Measurements from ENCODE around the gene RBMS3. TPM values are rescaled to one million over a fixed set of nuclear protein-coding genes. Genes with fewer than 3 reads are reported as not detected.

Gene RBMS3
- total RNA-seq, 1 experiment from 2014 or later = 8.7 TPM

DNA sequence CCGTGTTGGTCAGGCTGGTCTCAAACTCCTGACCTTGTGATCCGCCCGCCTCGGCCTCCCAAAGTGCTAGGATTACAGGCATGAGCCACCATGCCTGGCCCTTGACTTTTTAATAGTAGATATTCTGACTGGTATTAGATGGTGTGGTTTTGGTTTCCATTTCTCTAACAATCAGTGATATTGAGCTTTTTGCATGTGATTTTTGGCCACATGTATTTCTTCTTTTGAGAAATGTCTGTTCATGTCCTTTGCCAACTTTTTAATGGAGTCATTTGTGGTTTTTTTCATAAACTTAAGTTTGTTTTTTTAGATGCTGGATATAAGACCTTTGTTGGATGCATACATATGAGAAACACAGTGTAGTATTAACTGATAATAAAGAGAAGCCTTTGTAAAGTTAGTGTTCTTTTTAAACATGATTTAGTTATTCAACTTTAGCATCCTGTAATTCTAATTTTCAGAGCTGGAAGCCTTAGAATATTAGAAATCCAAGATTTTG lies 280.8 kb downstream of the RBMS3 start:
- TF ChIP-seq IRF2 (CRISPR knock-in tag; IDR thresholded peaks at IDR 0.05; ENCODE audit: borderline replicate concordance, low read depth) (no peak), ZNF423 (CRISPR knock-in tag; IDR thresholded peaks at IDR 0.05) (no peak)
- TF ChIP-seq, protein P1, sequence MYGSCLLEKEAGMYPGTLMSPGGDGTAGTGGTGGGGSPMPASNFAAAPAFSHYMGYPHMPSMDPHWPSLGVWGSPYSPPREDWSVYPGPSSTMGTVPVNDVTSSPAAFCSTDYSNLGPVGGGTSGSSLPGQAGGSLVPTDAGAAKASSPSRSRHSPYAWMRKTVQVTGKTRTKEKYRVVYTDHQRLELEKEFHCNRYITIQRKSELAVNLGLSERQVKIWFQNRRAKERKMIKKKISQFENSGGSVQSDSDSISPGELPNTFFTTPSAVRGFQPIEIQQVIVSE (CRISPR knock-in tag; IDR thresholded peaks at IDR 0.05; ENCODE audit: borderline replicate concordance) = no peak
- TF ChIP-seq, protein P2, sequence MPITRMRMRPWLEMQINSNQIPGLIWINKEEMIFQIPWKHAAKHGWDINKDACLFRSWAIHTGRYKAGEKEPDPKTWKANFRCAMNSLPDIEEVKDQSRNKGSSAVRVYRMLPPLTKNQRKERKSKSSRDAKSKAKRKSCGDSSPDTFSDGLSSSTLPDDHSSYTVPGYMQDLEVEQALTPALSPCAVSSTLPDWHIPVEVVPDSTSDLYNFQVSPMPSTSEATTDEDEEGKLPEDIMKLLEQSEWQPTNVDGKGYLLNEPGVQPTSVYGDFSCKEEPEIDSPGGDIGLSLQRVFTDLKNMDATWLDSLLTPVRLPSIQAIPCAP (CRISPR knock-in tag; IDR thresholded peaks at IDR 0.05) = no peak
- Mint-ChIP-seq H3K27me3 (ENCODE audit: low read depth) (no peaks in the 10 kb centered on the region), H3K36me3 (no peaks in the 10 kb centered on the region), H3K9me3 (no peaks in the 10 kb centered on the region), H3K27ac (no peak overlapping the region), H3K4me3 (no peak overlapping the region), H3K4me1 (peaks cover 25% of the 10 kb centered on the region)
- CTCF ChIA-PET = no interaction called here
- DNase-seq (ENCODE audit: low spot score) (no peak), ATAC-seq (no peak)
- POLR2A ChIA-PET = no interaction called here

DNA sequence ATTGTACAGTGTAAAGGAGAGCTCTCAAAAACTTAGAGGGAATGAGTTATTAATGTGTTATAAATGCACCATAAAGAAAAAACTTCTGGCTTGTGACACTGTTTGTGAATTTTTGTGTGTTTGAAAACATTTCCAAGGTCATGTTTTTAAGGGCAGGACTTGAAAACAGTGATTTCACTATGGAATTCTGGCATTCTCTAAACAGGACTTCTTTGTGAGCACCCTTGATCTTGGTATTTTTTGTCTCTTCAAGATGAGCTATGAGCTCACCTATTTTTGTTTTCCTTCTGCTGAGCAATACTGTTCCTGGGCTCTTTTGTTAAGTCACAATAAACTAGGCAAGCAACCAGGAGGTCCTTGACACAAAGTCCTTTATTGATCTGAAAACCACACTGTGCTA lies 284.4 kb downstream of the RBMS3 start:
- ATAC-seq (no peak), DNase-seq (ENCODE audit: low spot score) (no peak)
- POLR2A ChIA-PET = no interaction called here
- CTCF ChIA-PET = no interaction called here
- Mint-ChIP-seq H3K36me3 (no peaks in the 10 kb centered on the region), H3K9me3 (no peaks in the 10 kb centered on the region), H3K27ac (no peak overlapping the region), H3K4me1 (no peaks in the 10 kb centered on the region), H3K4me3 (no peak overlapping the region), H3K27me3 (ENCODE audit: low read depth) (no peaks in the 10 kb centered on the region)
- TF ChIP-seq HMGA2 (CRISPR knock-in tag; IDR thresholded peaks at IDR 0.05) = no peak
- TF ChIP-seq, protein P3, sequence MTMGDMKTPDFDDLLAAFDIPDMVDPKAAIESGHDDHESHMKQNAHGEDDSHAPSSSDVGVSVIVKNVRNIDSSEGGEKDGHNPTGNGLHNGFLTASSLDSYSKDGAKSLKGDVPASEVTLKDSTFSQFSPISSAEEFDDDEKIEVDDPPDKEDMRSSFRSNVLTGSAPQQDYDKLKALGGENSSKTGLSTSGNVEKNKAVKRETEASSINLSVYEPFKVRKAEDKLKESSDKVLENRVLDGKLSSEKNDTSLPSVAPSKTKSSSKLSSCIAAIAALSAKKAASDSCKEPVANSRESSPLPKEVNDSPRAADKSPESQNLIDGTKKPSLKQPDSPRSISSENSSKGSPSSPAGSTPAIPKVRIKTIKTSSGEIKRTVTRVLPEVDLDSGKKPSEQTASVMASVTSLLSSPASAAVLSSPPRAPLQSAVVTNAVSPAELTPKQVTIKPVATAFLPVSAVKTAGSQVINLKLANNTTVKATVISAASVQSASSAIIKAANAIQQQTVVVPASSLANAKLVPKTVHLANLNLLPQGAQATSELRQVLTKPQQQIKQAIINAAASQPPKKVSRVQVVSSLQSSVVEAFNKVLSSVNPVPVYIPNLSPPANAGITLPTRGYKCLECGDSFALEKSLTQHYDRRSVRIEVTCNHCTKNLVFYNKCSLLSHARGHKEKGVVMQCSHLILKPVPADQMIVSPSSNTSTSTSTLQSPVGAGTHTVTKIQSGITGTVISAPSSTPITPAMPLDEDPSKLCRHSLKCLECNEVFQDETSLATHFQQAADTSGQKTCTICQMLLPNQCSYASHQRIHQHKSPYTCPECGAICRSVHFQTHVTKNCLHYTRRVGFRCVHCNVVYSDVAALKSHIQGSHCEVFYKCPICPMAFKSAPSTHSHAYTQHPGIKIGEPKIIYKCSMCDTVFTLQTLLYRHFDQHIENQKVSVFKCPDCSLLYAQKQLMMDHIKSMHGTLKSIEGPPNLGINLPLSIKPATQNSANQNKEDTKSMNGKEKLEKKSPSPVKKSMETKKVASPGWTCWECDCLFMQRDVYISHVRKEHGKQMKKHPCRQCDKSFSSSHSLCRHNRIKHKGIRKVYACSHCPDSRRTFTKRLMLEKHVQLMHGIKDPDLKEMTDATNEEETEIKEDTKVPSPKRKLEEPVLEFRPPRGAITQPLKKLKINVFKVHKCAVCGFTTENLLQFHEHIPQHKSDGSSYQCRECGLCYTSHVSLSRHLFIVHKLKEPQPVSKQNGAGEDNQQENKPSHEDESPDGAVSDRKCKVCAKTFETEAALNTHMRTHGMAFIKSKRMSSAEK (CRISPR knock-in tag; IDR thresholded peaks at IDR 0.05; ENCODE audit: borderline replicate concordance) = no peak
- no peak for TF ChIP-seq ZNF263 (CRISPR knock-in tag; IDR thresholded peaks at IDR 0.05; ENCODE audit: low read depth)
- TF ChIP-seq, protein P4, sequence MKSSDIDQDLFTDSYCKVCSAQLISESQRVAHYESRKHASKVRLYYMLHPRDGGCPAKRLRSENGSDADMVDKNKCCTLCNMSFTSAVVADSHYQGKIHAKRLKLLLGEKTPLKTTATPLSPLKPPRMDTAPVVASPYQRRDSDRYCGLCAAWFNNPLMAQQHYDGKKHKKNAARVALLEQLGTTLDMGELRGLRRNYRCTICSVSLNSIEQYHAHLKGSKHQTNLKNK (CRISPR knock-in tag; IDR thresholded peaks at IDR 0.05) = no peak
- TF ChIP-seq, protein P5, sequence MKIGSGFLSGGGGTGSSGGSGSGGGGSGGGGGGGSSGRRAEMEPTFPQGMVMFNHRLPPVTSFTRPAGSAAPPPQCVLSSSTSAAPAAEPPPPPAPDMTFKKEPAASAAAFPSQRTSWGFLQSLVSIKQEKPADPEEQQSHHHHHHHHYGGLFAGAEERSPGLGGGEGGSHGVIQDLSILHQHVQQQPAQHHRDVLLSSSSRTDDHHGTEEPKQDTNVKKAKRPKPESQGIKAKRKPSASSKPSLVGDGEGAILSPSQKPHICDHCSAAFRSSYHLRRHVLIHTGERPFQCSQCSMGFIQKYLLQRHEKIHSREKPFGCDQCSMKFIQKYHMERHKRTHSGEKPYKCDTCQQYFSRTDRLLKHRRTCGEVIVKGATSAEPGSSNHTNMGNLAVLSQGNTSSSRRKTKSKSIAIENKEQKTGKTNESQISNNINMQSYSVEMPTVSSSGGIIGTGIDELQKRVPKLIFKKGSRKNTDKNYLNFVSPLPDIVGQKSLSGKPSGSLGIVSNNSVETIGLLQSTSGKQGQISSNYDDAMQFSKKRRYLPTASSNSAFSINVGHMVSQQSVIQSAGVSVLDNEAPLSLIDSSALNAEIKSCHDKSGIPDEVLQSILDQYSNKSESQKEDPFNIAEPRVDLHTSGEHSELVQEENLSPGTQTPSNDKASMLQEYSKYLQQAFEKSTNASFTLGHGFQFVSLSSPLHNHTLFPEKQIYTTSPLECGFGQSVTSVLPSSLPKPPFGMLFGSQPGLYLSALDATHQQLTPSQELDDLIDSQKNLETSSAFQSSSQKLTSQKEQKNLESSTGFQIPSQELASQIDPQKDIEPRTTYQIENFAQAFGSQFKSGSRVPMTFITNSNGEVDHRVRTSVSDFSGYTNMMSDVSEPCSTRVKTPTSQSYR (CRISPR knock-in tag; IDR thresholded peaks at IDR 0.05) = no peak
- no peak for TF ChIP-seq MYBL2 (CRISPR knock-in tag; IDR thresholded peaks at IDR 0.05)
- no peak for TF ChIP-seq ZNF416 (CRISPR knock-in tag; IDR thresholded peaks at IDR 0.05)
- no peak for TF ChIP-seq JAZF1 (CRISPR knock-in tag; IDR thresholded peaks at IDR 0.05)
- no peak for TF ChIP-seq ZNF138 (CRISPR knock-in tag; conservative IDR thresholded peaks at IDR 0.05)
- no peak for TF ChIP-seq ETV6 (CRISPR knock-in tag; IDR thresholded peaks at IDR 0.05)
- no peak for TF ChIP-seq GABPB1 (CRISPR knock-in tag; IDR thresholded peaks at IDR 0.05)
- no peak for TF ChIP-seq ZNF671 (CRISPR knock-in tag; IDR thresholded peaks at IDR 0.05)
- TF ChIP-seq NR3C1 (CRISPR knock-in tag; conservative IDR thresholded peaks at IDR 0.05; ENCODE audit: low read depth) = no peak
- no peak for TF ChIP-seq JUN (CRISPR knock-in tag; IDR thresholded peaks at IDR 0.05)
- TF ChIP-seq, protein P6, sequence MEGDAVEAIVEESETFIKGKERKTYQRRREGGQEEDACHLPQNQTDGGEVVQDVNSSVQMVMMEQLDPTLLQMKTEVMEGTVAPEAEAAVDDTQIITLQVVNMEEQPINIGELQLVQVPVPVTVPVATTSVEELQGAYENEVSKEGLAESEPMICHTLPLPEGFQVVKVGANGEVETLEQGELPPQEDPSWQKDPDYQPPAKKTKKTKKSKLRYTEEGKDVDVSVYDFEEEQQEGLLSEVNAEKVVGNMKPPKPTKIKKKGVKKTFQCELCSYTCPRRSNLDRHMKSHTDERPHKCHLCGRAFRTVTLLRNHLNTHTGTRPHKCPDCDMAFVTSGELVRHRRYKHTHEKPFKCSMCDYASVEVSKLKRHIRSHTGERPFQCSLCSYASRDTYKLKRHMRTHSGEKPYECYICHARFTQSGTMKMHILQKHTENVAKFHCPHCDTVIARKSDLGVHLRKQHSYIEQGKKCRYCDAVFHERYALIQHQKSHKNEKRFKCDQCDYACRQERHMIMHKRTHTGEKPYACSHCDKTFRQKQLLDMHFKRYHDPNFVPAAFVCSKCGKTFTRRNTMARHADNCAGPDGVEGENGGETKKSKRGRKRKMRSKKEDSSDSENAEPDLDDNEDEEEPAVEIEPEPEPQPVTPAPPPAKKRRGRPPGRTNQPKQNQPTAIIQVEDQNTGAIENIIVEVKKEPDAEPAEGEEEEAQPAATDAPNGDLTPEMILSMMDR (IDR thresholded peaks at IDR 0.05) = no peak

All from WTC11 (cell line).